Smooth muscle cell (in vitro differentiated cells): ENCODE measurements around the gene RUNX1. TPM values are rescaled to one million over a fixed set of nuclear protein-coding genes. Genes with fewer than 3 reads are reported as not detected.
A peak's percentile ranks its signal among the peaks of the same experiment; 100 is the strongest.

ENCODE experiments used
- DNase-seq: peaks from one replicate; lab custom pipeline; 2025; ENCODE audit not compliant: unreplicated experiment; lab: John Stamatoyannopoulos, UW
- H2AFZ ChIP-seq: fragments of 200-600 bp; sonication (generic); 2 replicates; pipeline ENCODE4 v1.6.0; 2016; ENCODE audit warnings: antibody characterized with exemption, low read depth, mild to moderate bottlenecking
- H3F3A ChIP-seq: fragments of 200-600 bp; sonication (generic); 2 replicates; pipeline ENCODE4 v1.6.0; 2017; ENCODE audit warnings: antibody characterized with exemption, low read depth
- H3K27ac ChIP-seq: fragments of 200-600 bp; sonication (generic); 2 replicates; pipeline ENCODE4 v1.5.1; 2016; ENCODE audit warnings: low read depth, mild to moderate bottlenecking
- H3K27me3 ChIP-seq: fragments of 200-600 bp; sonication (generic); 2 replicates; pipeline ENCODE4 v1.6.1; 2016; ENCODE audit warnings: low read depth, mild to moderate bottlenecking
- H3K36me3 ChIP-seq: fragments of 200-600 bp; sonication (generic); 2 replicates; pipeline ENCODE4 v1.5.1; 2016; ENCODE audit warnings: low read depth
- H3K4me1 ChIP-seq: fragments of 200-600 bp; sonication (generic); 2 replicates; pipeline ENCODE4 v1.5.1; 2016; ENCODE audit warnings: low read depth
- H3K4me2 ChIP-seq: fragments of 200-600 bp; sonication (generic); 2 replicates; pipeline ENCODE4 v1.6.0; 2016; ENCODE audit warnings: mild to moderate bottlenecking
- H3K4me3 ChIP-seq: fragments of 200-600 bp; sonication (generic); 2 replicates; pipeline ENCODE4 v1.5.1; 2016; ENCODE audit warnings: mild to moderate bottlenecking
- H3K79me2 ChIP-seq: fragments of 200-600 bp; sonication (generic); 2 replicates; pipeline ENCODE4 v1.6.0; 2016; ENCODE audit warnings: low read depth, mild to moderate bottlenecking
- H3K9ac ChIP-seq: fragments of 200-600 bp; sonication (generic); 2 replicates; pipeline ENCODE4 v1.6.0; 2016; ENCODE audit warnings: low read depth
- H3K9me3 ChIP-seq: fragments of 200-600 bp; sonication (generic); replicated peaks from 2 replicates; pipeline ENCODE4 v1.5.1; 2016; ENCODE audit warnings: low read depth
- H4K20me1 ChIP-seq: fragments of 200-600 bp; sonication (generic); 2 replicates; pipeline ENCODE4 v1.6.0; 2016; ENCODE audit warnings: low read depth
- CTCF ChIP-seq: fragments of 200-600 bp; sonication (generic); IDR thresholded peaks from 2 replicates; pipeline ENCODE4 v1.5.1; 2017; ENCODE audit warnings: borderline replicate concordance, mild to moderate bottlenecking, antibody characterized with exemption; ENCODE audit not compliant: insufficient read depth, poor library complexity, severe bottlenecking
- WGBS: methylation state at CpG from one replicate; pipeline ENCODE4 v1.1.7; 2016; ENCODE audit warnings: low lambda C conversion rate; 5-methylcytosine and 5-hydroxymethylcytosine counted together
- polyA plus RNA-seq: library from polyadenylated mRNA; unstranded; fragments of >200 nt; fragmentation: Nextera tagmentation; extraction: Ambion mirVana; gene quantifications from 2 replicates; pipeline ENCODE4 v1.2.1, GENCODE V29; 2016
- total RNA-seq: library from RNA; depleted of rRNA; stranded (reverse); fragments of >200 nt; gene quantifications from 2 replicates; pipeline ENCODE4 v1.2.3, GENCODE V29; 2014

RUNX1 gene
- total and polyA plus RNA-seq, 2 experiments from 2014 or later = 33.4 to 97.6 TPM

GRCh38 chr21:34984356-34985058, 64.6 kb downstream of the RUNX1 start:
- WGBS = 99% methylated on average over 3 of the region's 3 CpGs
- Histone ChIP-seq H3K27me3 (no peaks in the 10 kb centered on the region), H3K4me3 (no peak overlapping the region), H3K4me1 (peaks cover 23% of the 10 kb centered on the region), H3K9me3 (no peaks in the 10 kb centered on the region), H3K36me3 (no peaks in the 10 kb centered on the region), H3K4me2 (peak overlapping the region; percentile 65), H3F3A (peaks cover 38% of the 10 kb centered on the region), H3K79me2 (peaks cover 11% of the 10 kb centered on the region), H3K27ac (peak overlapping the region; percentile 95), H3K9ac (peak overlapping the region; percentile 68), H4K20me1 (no peaks in the 10 kb centered on the region), H2AFZ (no peak overlapping the region)
- no peak for DNase-seq
- TF ChIP-seq CTCF = no peak

- peak overlapping the region; percentile 95 for H3K27ac ChIP-seq
- H3K9me3 ChIP-seq = no peaks in the 10 kb centered on the region
- H3K4me1 ChIP-seq = peaks cover 23% of the 10 kb centered on the region
- peaks cover 38% of the 10 kb centered on the region for H3F3A ChIP-seq
- peak overlapping the region; percentile 65 for H3K4me2 ChIP-seq
- no peak for DNase-seq
- H3K36me3 ChIP-seq = no peaks in the 10 kb centered on the region
- TF ChIP-seq CTCF = no peak
- peaks cover 11% of the 10 kb centered on the region for H3K79me2 ChIP-seq
- H4K20me1 ChIP-seq = no peaks in the 10 kb centered on the region
- no peak overlapping the region for H2AFZ ChIP-seq
- no peak overlapping the region for H3K4me3 ChIP-seq
- no peaks in the 10 kb centered on the region for H3K27me3 ChIP-seq
- H3K9ac ChIP-seq = peak overlapping the region; percentile 68
These were observed 65.4 kb downstream of the RUNX1 start for GRCh38 chr21:34983680-34984086.

DNA sequence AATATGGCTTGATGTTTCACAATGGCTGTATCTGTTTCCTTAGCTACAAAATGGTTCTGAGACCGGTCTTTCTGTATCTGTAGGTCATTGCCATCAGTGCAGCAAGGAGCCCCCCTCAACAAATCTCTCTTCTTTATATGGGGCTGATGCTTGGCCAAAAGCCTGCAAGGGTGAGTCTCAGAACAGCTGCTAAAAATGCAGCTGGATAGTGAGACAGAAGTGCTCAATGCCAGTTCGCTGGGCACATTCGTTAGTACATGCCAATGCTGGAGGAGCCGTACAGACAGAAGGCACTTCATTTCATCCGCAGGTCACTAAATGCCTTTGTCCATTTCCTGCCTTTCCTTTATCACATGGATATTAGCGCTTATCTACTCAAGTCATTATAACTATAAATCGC, 67.3 kb downstream of the RUNX1 start:
- Histone ChIP-seq H3K9ac (no peak overlapping the region), H2AFZ (no peak overlapping the region), H3F3A (peaks cover 25% of the 10 kb centered on the region), H3K4me1 (peaks cover 12% of the 10 kb centered on the region), H3K36me3 (no peaks in the 10 kb centered on the region), H4K20me1 (no peaks in the 10 kb centered on the region), H3K79me2 (peaks cover 15% of the 10 kb centered on the region), H3K27ac (peak overlapping the region; percentile 95), H3K9me3 (no peaks in the 10 kb centered on the region), H3K4me2 (no peak overlapping the region), H3K27me3 (no peaks in the 10 kb centered on the region), H3K4me3 (no peak overlapping the region)
- no peak for TF ChIP-seq CTCF
- no peak for DNase-seq
- 98% methylated on average over 7 of the region's 7 CpGs for WGBS
